HepG2 (cell line): ENCODE measurements around the gene BAIAP3. TPM values are rescaled to one million over a fixed set of nuclear protein-coding genes. Genes with fewer than 3 reads are reported as not detected.

Experiments used
- ATAC-seq: fragments of 200-7000 bp; cut with Tn5 transposase; 3 replicates; pipeline ENCODE4 v1.9.1; 2020; ENCODE audit warnings: mild to moderate bottlenecking, moderate library complexity
- BruUV-seq: library from RNA; stranded (reverse); fragments of 400-500 nt; replicated peaks from 2 replicates; lab custom pipeline; 2021; lab: Mats Ljungman, UMichigan
- CTCF ChIA-PET: fragments of 300-600 bp; formaldehyde crosslinking; extraction: SDS; loops from one replicate; lab custom pipeline; 2021; ENCODE audit warnings: low total read pairs, inconsistent platforms, low intra/inter-chr PET ratio; lab: Yijun Ruan, JAX
- POLR2A ChIA-PET: fragments of 350-600 bp; sonication (Branson Sonifier 250); formaldehyde crosslinking; loops from one replicate; lab custom pipeline; 2020; ENCODE audit warnings: antibody characterized with exemption, inconsistent platforms; lab: Yijun Ruan, JAX
- DNase-seq: peaks from one replicate; pipeline ENCODE4 v3.0.0-alpha.2; 2015; ENCODE audit warnings: low spot score
- FAIRE-seq: peaks from 3 replicates; lab custom pipeline; 2011; peaks lifted over from hg19 to GRCh38; lab: Jason Lieb, UNC
- H2AFZ ChIP-seq: one replicate; pipeline ENCODE4 v1.6.1; 2011; ENCODE audit warnings: low read length, inconsistent platforms
- H3K27ac ChIP-seq: fragments of 300-600 bp; 3 replicates; pipeline ENCODE4 v1.8.0; 2011; ENCODE audit warnings: mixed run types, mild to moderate bottlenecking, mixed read lengths, low read length, inconsistent platforms; ENCODE audit not compliant: insufficient read depth; ENCODE audit errors: extremely low read length
- H3K27me3 ChIP-seq, 2 experiments: fragments of 200-600 bp in 1 of 2; 2 replicates in 1 of 2; 3 replicates in 1 of 2; pipeline versions ENCODE4 v1.6.0 to v1.8.0; 2011; ENCODE audit warnings: low read length in 2 of 2, mild to moderate bottlenecking in 2 of 2, moderate library complexity in 2 of 2, inconsistent platforms in 1 of 2; ENCODE audit not compliant: insufficient read depth in 2 of 2, control insufficient read depth in 1 of 2
- H3K36me3 ChIP-seq, 2 experiments: fragments of 200-600 bp in 1 of 2; replicated peaks in 1 of 2; 2 replicates in 1 of 2; 3 replicates in 1 of 2; pipeline versions ENCODE4 v1.5.1 to v1.8.0; 2011; ENCODE audit warnings: low read length in 2 of 2, inconsistent platforms in 1 of 2; ENCODE audit not compliant: insufficient read depth in 2 of 2, control insufficient read depth in 1 of 2
- H3K4me1 ChIP-seq: 2 replicates; pipeline ENCODE4 v1.5.1; 2012; ENCODE audit warnings: low read length, inconsistent platforms; ENCODE audit not compliant: insufficient read depth
- H3K4me2 ChIP-seq: 2 replicates; pipeline ENCODE4 v1.6.0; 2011; ENCODE audit warnings: low read depth, low read length, inconsistent platforms
- H3K4me3 ChIP-seq, 3 experiments: fragments of 200-600 bp in 1 of 3; sonication (generic), shearing (Covaris generic) in 1 of 3; replicated peaks in 1 of 3; 2 replicates each; pipeline ENCODE4 v1.5.1; 2011 to 2016; ENCODE audit warnings: low read length in 3 of 3, inconsistent platforms in 2 of 3, low read depth in 2 of 3, mild to moderate bottlenecking in 2 of 3, control low read depth in 1 of 3, mixed read lengths in 1 of 3; ENCODE audit not compliant: insufficient read depth in 1 of 3
- H3K79me2 ChIP-seq: one replicate; pipeline ENCODE4 v1.6.1; 2011; ENCODE audit warnings: low read length, inconsistent platforms; ENCODE audit not compliant: insufficient read depth
- H3K9ac ChIP-seq: 2 replicates; pipeline ENCODE4 v1.6.0; 2011; ENCODE audit warnings: mild to moderate bottlenecking, low read depth, low read length, inconsistent platforms; ENCODE audit not compliant: insufficient read depth
- H3K9me3 ChIP-seq: 2 replicates; pipeline ENCODE4 v1.5.1; 2012; ENCODE audit warnings: mild to moderate bottlenecking, low read length
- H4K20me1 ChIP-seq: 2 replicates; pipeline ENCODE4 v1.6.0; 2011; ENCODE audit warnings: inconsistent platforms, mild to moderate bottlenecking, low read length, moderate library complexity; ENCODE audit not compliant: insufficient read depth
- ELF1 ChIP-seq: sonication (generic); formaldehyde crosslinking; IDR thresholded peaks from 2 replicates; pipeline ENCODE4 v1.4.0; 2020; ENCODE audit warnings: missing genetic modification reagents
- HNF1A ChIP-seq, 2 experiments: sonication (generic) in 1 of 2; formaldehyde crosslinking in 1 of 2; IDR thresholded peaks; 2 replicates each; pipeline versions ENCODE4 v1.4.0 to v1.6.1; 2016 to 2020; ENCODE audit warnings: borderline replicate concordance in 1 of 2, low read depth in 1 of 2, mild to moderate bottlenecking in 1 of 2, missing genetic modification reagents in 1 of 2
- HNRNPLL ChIP-seq: fragments of 200-400 bp; formaldehyde crosslinking; IDR thresholded peaks from 2 replicates; pipeline ENCODE4 v1.6.1; 2017; ENCODE audit warnings: mild to moderate bottlenecking, low read depth, low read length; ENCODE audit not compliant: poor library complexity, severe bottlenecking
- RFX1 ChIP-seq: fragments of 450-650 bp; IDR thresholded peaks from 2 replicates; pipeline ENCODE4 v1.6.1; 2017
- RFX3 ChIP-seq: IDR thresholded peaks from 2 replicates; pipeline ENCODE4 v1.6.1; 2016; ENCODE audit warnings: missing biosample characterization, missing genetic modification reagents
- ZNF572 ChIP-seq: sonication (generic); formaldehyde crosslinking; IDR thresholded peaks from 2 replicates; pipeline ENCODE4 v1.5.1; 2020; ENCODE audit warnings: mild to moderate bottlenecking, missing genetic modification reagents
- WGBS: methylation state at CpG from one replicate; pipeline ENCODE4 v1.1.6; 2017; ENCODE audit warnings: low lambda C conversion rate; 5-methylcytosine and 5-hydroxymethylcytosine counted together
- in situ Hi-C: cut with HindIII; loops from 2 replicates; pipeline ENCODE4 v1.10.0; 2017; ENCODE audit warnings: low pct_unique_long_range_greater_than_20kb; ENCODE audit not compliant: extremely low pct_ligation_motif_present
- intact Hi-C: fragments of 100-400 bp; cut with micrococcal nuclease; formaldehyde crosslinking; loops from one replicate; pipeline ENCODE4 v1.10.0; 2022; ENCODE audit not compliant: unreplicated experiment
- polyA plus RNA-seq, 8 experiments: library from polyadenylated mRNA; depleted of rRNA in 3 of 8; stranded (reverse) in 7 of 8; unstranded in 1 of 8; fragments of >200 nt; fragmentation: Illumina TruSeq in 4 of 8; extraction: Trizol in 4 of 8; gene quantifications; 2 replicates each; pipeline versions ENCODE4 v1.2.1 to v1.2.3, GENCODE V29; 2011 to 2016; ENCODE audit warnings: low read depth in 4 of 8, missing spikeins in 1 of 8, mixed read lengths in 1 of 8; ENCODE audit not compliant: insufficient read depth in 1 of 8
- total RNA-seq, 5 experiments: library from RNA; depleted of rRNA; stranded (reverse); fragments of >200 nt; fragmentation: Illumina TruSeq; extraction: Trizol; gene quantifications; 2 replicates each; pipeline ENCODE4 v1.2.3, GENCODE V29; 2016; ENCODE audit warnings: low read depth in 1 of 5

Gene BAIAP3
- total and polyA plus RNA-seq, 2 of the 13 experiments (the other 11 are each of a cell fraction or from before 2014, with no cell fraction given): 3.2 to 5.7 TPM

GRCh38 chr16:1337486-1337885 lies 4.0 kb downstream of the BAIAP3 start:
- peaks cover 18 to 71% of the 10 kb centered on the region in 2 experiments for H3K27me3 ChIP-seq

More at GRCh38 chr16:1337486-1337885, 4.0 kb downstream of the BAIAP3 start:
- in situ Hi-C loops: no loop called here
- WGBS: 39% methylated on average over 5 of the region's 9 CpGs
- peaks cover 19% of the 10 kb centered on the region for H3K4me1 ChIP-seq
- no peaks in the 10 kb centered on the region for H3K36me3 ChIP-seq
- ChIA-PET CTCF (no interaction called here), POLR2A (no interaction called here)
- no peak overlapping the region for H2AFZ ChIP-seq
- H3K9me3 ChIP-seq: no peaks in the 10 kb centered on the region
- H3K79me2 ChIP-seq: no peaks in the 10 kb centered on the region
- H3K4me3 ChIP-seq: no peak overlapping the region
- H4K20me1 ChIP-seq: 0 out of 2 replicates have a peak, but pooled peaks cover 3% of the 10 kb centered on the region
- TF ChIP-seq RFX1 (peak; percentile 68), RFX3 (CRISPR knock-in tag) (peak; percentile 72), HNRNPLL (peak; percentile 3), HNF1A (IDR thresholded peaks at IDR 0.05; ENCODE audit: low read depth) (no peak), HNF1A (CRISPR knock-in tag; IDR thresholded peaks at IDR 0.05; ENCODE audit: borderline replicate concordance) (no peak), ELF1 (CRISPR knock-in tag) (0 out of 2 replicates have a peak, but pooled peaks have one; percentile 26), ZNF572 (no peak)
- BruUV-seq: no TSS peak
- no peak for FAIRE-seq
- H3K4me2 ChIP-seq: no peak overlapping the region
- no peak for DNase-seq
- no peak overlapping the region for H3K9ac ChIP-seq
- no peak overlapping the region for H3K27ac ChIP-seq
- intact Hi-C loops: loop anchor here (2.0 kb wide), 1 partner anchor 75 kb away; no protein-coding TSS in a partner anchor
- ATAC-seq: no peak
